Measurements from ENCODE around the gene PREB.
A peak's percentile ranks its signal among the peaks of the same experiment; 100 is the strongest.

Gene PREB

DNA sequence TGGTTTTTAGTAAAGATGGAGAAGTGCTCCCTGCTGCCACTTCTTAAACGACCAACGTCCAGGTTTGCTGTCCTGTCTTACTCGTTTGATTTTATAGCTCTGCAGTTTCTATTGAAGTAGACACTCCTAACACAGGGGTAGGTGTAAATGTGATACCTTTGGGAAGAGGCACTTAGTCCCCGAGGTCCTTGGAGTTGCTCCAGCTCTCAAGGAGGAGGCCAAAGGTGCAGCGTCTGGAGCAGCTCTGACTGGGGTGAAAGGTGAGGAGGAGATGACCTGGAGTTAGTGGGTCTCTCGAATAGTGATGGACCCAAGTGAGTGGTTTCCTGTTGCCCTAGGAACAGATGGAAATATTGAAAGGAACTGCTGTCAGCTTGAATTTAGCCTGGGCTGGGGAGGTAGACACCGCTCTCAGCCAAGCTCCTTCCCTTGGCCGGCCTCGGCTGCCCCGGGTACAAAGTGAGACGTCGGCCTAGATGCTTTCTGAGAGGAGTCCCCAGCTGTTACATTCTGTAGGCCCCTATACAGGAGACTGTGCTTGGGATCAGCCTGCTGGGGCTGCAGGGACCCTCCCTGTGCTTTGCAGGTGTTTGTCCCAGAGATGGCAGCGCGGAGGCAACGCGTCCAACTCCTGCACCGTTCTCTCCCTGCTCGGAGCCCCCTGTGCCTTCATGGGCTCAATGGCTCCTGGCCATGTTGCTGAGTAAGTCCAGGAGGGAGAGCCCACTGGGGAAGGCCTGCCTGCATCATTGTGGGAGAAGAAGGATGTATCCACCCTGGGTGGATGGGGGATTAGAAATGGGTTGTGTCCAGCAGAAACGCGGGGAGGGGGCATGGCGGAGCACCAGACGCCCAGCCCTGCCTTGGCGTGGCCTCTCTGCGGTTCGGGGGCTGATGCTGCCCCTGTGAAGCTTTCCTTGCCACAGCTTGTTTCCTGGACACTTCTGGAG, 42.4 kb downstream of the PREB start:
- DNase-seq (ENCODE audit: low read depth in 2 of 2), result no peak
- TF ChIP-seq, protein P1, sequence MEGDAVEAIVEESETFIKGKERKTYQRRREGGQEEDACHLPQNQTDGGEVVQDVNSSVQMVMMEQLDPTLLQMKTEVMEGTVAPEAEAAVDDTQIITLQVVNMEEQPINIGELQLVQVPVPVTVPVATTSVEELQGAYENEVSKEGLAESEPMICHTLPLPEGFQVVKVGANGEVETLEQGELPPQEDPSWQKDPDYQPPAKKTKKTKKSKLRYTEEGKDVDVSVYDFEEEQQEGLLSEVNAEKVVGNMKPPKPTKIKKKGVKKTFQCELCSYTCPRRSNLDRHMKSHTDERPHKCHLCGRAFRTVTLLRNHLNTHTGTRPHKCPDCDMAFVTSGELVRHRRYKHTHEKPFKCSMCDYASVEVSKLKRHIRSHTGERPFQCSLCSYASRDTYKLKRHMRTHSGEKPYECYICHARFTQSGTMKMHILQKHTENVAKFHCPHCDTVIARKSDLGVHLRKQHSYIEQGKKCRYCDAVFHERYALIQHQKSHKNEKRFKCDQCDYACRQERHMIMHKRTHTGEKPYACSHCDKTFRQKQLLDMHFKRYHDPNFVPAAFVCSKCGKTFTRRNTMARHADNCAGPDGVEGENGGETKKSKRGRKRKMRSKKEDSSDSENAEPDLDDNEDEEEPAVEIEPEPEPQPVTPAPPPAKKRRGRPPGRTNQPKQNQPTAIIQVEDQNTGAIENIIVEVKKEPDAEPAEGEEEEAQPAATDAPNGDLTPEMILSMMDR (IDR thresholded peaks at IDR 0.05; ENCODE audit: low read depth, low read length), result no peak
- H3K4me3 ChIP-seq (replicated peaks in 1 of 2; ENCODE audit: low read depth in 2 of 2, low read length in 2 of 2), result no peak overlapping the region

DNA sequence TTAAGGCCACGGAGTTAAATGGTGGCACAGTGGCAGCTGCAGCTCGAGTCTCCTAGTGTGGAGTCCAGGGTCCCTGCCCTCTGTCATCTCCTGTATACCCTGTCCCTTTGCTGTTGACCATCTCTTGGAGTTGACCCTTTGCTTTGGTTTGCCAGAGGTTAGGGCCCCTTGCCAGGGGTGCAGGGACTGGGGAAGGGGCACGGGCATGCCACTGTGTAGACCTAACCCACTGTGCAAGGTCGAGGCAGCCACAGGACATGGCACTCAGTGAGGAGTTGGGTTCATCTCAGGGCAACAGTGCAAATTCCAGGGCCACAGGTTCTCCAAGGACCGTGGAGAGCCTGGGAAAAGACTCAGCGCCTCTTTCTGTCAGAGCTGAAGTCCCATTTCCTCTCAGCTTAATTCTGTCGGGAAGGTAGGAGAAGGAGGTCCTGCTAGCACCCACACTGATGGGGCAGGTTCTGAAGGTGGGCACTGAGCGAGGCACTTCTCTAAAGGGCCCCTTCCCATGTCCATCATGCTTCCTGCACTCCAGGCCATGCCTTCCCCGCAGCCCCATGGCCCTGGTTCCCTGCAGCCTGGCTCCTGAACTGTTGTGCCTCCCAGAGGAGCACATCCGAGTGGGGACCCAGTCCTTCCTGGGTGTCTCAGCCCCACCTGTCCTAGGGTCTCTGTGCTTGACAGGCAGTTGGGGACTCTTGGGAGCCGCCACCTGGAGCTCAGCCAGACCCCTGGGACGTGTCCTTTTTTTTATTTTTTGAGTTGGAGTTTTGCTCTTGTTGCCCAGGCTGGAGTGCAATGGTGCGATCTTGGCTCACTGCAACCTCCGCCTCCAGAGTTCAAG, 45.1 kb downstream of the PREB start:
- no peak for DNase-seq (ENCODE audit: low read depth in 2 of 2)

DNA sequence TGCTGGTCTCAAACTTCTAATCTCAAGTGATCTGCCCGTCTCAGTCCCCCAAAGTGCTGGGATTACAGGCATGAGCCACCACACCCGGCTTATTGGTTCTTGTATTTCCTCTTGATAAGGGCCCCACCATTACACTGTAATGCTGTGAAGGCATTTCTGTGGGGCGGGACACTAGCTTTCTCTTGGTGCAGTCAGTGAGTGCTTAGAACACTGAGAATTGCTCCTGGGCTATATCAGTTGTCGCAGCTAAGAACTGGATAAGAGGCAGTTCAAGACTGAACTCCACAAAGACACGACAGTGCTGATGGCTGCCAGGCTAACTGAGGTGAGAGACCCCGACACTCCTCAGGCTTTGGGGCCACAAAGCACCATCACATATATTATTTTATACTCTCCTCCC, 45.8 kb downstream of the PREB start:
- TF ChIP-seq, protein P1 (IDR thresholded peaks at IDR 0.05; ENCODE audit: low read depth, low read length), result no peak
- H3K4me3 ChIP-seq (replicated peaks in 1 of 2; ENCODE audit: low read depth in 2 of 2, low read length in 2 of 2), result no peak overlapping the region
- DNase-seq (ENCODE audit: low read depth in 2 of 2), result no peak

More for the DNA sequence above, 45.1 kb downstream of the PREB start:
- no peak overlapping the region for H3K4me3 ChIP-seq (replicated peaks in 1 of 2; ENCODE audit: low read depth in 2 of 2, low read length in 2 of 2)
- TF ChIP-seq, protein P1 (IDR thresholded peaks at IDR 0.05; ENCODE audit: low read depth, low read length), result no peak

DNA sequence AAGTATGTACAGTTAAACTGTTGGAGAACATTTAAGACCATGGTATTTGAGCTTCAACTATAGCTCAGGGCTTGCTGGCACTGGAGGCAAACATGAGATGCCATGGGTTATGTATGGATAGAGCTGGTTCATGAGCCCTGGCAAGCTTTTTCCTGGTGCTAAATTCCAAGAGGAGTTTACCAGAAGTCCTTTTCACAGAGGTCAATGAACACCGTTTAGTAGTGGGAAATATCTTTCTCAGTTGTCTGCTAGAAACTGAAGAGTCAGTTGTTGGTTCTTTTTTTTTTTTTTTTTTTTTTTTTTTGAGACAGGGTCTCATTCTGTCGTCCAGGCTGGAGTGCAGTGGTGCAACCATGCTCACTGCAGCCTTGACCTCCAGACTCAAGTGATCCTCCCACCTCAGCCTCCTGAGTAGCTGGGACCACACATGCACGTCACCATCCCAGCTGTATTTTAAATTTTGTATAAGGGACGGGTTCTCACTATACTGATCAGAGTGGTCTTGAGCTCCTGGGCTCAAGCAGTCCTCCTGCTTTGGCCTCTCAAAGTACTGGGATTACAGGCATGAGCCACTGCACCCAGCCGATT, 46.5 kb downstream of the PREB start:
- TF ChIP-seq, protein P1 (IDR thresholded peaks at IDR 0.05; ENCODE audit: low read depth, low read length), result no peak
- no peak for DNase-seq (ENCODE audit: low read depth in 2 of 2)
- H3K4me3 ChIP-seq (replicated peaks in 1 of 2; ENCODE audit: low read depth in 2 of 2, low read length in 2 of 2), result no peak overlapping the region

DNA sequence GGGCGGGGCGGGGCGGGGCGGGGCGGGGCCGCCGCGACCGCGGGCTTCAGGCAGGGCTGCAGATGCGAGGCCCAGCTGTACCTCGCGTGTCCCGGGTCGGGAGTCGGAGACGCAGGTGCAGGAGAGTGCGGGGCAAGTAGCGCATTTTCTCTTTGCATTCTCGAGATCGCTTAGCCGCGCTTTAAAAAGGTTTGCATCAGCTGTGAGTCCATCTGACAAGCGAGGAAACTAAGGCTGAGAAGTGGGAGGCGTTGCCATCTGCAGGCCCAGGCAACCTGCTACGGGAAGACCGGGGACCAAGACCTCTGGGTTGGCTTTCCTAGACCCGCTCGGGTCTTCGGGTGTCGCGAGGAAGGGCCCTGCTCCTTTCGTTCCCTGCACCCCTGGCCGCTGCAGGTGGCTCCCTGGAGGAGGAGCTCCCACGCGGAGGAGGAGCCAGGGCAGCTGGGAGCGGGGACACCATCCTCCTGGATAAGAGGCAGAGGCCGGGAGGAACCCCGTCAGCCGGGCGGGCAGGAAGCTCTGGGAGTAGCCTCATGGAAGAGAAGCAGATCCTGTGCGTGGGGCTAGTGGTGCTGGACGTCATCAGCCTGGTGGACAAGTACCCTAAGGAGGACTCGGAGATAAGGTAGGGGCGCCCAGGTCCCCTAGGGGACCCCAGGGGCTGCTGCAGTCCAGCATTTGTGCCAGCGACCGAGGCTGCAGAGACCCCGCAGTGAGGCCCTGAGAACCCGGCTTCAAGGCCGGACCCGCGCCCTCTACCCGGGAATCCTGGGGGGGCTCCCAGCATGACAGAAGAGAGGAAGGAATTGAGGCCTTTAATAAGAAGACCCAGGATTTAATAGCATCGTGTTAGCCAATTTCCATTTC, 47.5 kb downstream of the PREB start, which contains the start of gene KHK:
KHK (plus strand) TSS at position 49 of the 870 bp plus-strand sequence; CDS start at position 537, 488 bp downstream.
- TF ChIP-seq, protein P1 (IDR thresholded peaks at IDR 0.05; ENCODE audit: low read depth, low read length), result no peak
- peak in 1 of 2 donors; percentile 20 for DNase-seq (ENCODE audit: low read depth in 2 of 2)
- H3K4me3 ChIP-seq (replicated peaks in 1 of 2; ENCODE audit: low read depth in 2 of 2, low read length in 2 of 2), result peak within 1 kb of the TSS; percentile 38 to 54

All from cardiac fibroblast (primary cell).